NCI-H446 treated with DMSO at 0.1 percent for 48 hours (cell line): Measurements from ENCODE around the gene ARFRP1.
A peak's percentile ranks its signal among the peaks of the same experiment; 100 is the strongest.

Experiments
- DNase-seq: peaks from one replicate; lab custom pipeline; 2025; lab: John Stamatoyannopoulos, UW

The ARFRP1 gene

DNA sequence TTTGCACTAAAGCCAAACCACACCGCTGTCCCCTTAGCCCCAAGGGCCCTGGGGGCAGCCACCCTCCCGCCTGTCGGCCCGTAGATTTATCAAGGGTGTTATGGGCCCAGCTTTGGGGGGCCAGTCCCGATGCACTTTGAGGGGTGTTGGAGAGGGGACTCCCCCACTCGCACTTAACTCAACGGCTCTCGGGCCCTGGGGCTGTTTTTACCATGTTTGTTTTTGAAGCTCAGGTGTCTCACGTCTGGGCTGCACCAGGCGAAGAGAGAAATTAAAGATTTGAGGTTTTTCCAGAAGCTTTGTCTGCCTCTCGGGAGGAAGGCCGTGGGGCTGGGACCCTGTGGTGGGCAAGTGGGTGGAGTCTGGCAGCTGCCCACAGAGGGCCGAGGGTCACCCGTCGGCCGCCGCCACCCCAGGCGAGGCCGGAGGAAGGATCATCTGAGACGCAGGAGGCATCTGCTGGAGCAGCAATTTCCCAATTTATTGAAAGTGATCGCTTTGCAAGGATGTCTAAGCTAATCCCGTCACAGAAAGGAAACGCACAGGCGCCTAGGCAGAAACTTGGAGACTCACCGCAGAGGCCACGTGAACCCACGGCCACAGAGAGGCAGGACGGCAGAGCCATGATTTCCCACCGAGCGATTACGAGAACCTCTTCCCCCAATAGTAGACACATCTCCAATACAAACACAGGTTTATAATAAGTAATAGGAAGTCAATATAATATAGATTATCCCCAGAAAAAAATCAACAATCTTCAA, 35.6 kb upstream of the ARFRP1 start:
- no peak for DNase-seq

DNA sequence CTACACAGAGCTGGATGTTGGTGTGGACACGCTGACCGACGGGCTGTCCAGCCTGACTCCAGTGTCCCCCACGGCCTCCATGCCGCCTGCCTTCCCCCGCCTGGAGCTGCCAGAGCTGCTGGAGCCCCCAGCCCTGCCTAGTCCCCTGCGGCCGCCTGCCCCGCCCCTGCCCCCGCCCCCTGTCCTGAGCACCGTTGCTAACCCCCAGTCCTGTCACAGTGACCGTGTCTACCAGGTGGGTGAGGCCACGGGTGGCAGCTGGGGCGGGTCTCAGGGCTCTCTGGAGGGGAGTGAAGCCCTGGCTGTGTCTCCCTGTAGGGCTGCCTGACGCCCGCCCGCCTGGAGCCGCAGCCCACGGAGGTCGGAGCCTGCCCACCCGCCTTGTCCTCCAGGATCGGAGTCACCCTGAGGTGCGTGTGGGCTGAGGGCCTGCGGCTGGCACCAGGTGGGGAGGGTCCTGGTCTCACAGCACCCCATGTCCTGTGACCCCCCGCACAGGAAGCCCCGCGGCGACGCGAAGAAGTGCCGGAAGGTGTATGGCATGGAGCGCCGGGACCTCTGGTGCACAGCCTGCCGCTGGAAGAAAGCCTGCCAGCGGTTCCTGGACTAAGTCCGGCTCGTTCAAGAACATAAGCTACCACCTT, 34.7 kb upstream of the ARFRP1 start:
- DNase-seq: no peak

DNA sequence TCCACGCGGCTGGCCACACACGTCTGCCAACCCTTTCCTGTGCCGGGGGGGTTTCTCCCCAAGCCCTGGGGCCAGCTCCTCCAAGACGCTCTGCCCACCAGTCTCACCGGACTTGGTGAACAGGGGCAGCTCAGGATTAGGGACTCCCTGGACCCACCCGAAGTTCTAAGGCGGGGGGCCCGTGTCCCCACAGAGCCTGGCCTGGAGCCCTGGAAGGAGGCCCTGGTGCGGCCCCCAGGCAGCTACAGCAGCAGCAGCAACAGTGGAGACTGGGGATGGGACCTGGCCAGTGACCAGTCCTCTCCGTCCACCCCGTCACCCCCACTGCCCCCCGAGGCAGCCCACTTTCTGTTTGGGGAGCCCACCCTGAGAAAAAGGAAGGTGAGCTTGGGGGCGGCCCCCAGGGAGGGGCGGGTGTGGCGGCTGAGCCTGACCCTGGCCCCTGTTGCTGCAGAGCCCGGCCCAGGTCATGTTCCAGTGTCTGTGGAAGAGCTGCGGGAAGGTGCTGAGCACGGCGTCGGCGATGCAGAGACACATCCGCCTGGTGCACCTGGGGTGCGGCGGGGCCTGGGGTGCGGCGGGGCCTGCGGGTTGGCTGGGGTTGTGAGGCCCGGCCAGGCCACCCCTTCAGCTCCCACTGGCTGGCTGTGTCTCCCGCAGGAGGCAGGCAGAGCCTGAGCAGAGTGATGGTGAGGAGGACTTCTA, 34.1 kb upstream of the ARFRP1 start:
- no peak for DNase-seq

DNA sequence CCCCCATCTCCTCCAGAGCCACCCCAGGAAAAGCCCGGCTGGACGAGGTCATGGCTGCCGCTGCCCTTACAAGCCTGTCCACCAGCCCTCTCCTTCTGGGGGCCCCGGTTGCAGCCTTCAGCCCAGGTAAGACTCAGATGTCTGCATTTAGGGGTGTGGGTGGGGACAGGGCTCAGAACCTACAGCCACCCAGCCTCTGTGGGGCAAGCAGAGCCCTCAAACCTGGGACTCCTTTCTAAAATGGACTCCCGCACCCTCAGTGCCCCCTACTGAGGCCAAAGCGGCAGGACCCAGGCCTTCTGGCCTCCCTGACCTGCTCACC, 33.5 kb upstream of the ARFRP1 start:
- no peak for DNase-seq

DNA sequence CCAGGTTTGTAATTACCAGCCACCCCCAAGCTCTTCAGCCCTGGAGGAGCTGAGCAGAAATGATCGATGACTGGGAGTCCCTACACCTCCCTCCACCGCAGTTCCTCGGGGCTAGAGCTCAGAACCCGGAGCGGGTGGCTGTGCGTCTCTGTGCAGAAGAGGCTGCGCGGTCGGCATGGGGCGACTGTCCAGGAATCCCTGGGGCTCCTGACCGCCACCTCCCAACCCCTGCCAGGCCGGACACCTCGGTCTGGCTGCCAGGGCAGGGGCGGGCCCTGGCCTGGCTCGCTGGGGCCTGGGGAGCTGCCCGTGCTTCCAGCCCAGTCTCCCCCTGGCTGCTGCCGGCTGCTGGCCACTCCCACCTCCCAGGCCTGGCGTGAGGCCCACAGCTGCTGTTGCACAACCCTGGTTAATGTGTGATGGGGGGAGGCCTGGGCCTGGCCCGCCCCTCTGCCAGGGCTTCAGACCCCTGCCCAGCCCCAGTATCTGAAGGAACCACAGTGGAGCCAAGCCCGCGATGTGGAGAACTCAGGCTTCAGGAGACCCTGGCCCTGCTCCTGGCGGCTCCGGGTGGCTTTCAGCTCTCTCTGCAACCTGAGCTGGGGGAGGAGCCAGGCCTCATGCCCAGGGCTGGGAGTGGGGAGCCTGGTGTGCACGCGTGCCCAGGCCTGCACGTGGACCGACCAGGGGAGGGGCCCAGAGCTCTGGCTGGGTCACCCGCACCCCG, 33.0 kb upstream of the ARFRP1 start:
- peak; percentile 80 for DNase-seq

DNA sequence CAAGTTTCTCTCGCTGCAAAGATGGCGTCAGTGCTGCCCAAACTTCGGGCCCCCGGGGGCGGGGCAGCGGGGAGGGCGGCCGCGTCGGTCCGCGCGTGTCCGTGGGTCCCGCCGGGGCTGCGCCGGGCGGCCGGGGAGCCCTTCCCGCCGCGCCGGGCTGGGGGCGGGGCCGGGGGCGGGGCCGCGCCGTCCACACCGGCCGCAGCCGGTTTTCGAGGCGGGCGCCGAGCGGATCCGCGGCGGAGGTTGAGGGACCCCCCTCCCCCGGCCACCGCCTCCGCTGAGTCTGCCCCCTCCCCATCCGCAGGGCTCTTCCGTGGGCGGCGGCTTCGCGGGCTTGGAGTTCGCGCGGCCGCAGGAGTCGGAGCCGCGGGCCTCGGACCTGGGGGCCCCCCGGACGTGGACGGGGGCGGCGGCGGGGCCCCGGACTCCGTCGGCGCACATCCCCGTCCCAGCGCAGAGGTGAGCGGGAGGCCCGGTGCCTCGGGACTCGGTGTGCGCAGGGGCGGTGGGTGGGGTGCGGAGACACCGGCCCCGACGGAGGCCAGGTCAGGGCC, 32.4 kb upstream of the ARFRP1 start:
- DNase-seq: no peak

DNA sequence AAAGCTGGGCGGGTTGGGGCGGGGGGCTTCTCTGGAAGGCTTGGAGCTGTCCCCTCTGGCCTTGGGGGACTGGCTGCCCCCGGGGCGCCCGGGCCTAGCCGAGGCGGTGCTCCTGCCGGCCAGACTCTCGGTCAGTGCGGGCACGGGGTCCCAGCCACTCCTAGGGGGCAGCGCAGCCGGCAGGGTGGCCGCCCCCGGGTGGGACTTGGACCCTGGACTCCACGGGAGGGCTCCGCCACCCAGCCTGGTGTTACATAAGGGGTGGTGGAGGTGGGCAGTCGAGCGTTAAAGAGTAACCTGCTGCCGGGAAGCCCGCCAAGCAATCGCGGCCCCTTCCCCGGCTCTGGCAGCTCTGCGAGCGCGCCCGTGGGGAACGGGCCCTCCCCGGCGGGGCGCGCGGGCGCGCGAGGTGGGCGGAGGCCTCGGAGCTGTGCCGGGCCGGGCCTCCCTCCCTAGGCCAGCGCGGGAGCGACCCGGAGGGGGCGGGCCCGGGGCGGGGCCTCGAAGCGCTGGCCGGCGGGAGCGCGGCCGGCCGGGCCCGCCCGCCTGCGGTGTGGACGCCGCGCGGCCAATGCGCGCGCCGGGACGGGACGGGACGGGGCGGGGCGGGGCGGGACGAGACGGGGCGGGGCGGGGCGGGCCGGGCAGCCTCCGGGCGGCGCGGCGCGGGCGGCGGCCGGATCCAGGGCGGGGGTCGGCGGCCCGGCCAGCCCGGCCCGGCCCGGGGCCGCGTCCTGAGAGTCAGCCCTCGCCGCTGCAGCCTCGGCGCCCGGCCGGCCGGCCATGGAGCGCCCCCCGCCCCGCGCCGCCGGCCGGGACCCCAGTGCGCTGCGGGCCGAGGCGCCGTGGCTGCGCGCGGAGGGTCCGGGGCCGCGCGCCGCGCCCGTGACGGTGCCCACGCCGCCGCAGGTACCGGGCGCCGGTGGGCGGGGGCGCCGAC, 31.6 kb upstream of the ARFRP1 start, which contains the start of gene SLC2A4RG:
TSS of gene SLC2A4RG (plus strand) at position 647 of the 940 bp plus-strand sequence. CDS start at position 784, 137 bp downstream.
- peak; percentile 53 for DNase-seq

DNA sequence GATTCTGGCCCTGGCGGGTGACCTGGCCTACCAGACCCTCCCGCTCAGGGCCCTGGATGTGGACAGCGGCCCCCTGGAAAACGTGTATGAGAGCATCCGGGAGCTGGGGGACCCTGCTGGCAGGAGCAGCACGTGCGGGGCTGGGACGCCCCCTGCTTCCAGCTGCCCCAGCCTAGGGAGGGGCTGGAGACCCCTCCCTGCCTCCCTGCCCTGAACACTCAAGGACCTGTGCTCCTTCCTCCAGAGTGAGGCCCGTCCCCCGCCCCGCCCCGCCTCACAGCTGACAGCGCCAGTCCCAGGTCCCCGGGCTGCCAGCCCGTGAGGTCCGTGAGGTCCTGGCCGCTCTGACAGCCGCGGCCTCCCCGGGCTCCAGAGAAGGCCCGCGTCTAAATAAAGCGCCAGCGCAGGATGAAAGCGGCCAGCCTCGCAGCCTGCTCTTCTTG, 30.9 kb upstream of the ARFRP1 start:
- DNase-seq: no peak

DNA sequence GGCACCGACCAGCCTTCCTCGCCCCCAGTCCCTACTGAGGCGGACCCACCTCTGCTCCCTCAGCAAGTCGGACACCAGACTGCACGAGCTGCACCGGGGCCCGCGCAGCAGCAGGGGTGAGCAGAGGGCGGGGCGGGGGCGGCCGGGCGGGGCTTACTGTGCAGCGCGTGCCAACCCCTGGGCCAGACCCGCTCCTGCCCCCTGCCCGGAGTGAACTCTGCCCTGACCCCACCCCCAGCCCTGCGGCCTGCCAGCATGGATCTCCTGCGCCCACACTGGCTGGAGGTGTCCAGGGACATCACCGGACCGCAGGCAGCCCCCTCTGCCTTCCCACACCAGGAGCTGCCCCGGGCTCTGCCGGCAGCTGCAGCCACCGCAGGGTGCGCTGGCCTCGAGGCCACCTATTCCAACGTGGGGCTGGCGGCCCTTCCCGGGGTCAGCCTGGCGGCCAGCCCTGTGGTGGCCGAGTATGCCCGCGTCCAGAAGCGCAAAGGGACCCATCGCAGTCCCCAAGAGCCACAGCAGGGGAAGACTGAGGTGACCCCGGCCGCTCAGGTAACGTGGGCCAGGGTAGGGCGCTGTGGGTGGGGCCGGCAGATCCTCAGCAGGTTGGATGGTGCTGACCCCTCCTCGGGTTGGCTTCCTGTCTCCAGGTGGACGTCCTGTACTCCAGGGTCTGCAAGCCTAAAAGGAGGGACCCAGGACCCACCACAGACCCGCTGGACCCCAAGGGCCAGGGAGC, 30.3 kb upstream of the ARFRP1 start:
- DNase-seq: no peak

DNA sequence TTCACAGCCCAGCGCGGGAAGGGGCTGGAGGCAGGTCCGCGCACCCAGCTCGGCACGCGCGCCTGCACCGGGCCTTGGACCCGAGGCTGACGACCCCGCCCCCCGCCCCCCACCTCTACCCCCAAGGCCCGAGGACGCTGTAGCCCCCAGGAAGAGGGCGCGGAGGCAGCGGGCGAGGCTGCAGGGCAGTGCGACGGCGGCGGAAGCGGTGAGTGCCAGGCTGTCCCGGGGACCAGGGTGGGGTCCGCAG, 29.8 kb upstream of the ARFRP1 start:
- DNase-seq: no peak

DNA sequence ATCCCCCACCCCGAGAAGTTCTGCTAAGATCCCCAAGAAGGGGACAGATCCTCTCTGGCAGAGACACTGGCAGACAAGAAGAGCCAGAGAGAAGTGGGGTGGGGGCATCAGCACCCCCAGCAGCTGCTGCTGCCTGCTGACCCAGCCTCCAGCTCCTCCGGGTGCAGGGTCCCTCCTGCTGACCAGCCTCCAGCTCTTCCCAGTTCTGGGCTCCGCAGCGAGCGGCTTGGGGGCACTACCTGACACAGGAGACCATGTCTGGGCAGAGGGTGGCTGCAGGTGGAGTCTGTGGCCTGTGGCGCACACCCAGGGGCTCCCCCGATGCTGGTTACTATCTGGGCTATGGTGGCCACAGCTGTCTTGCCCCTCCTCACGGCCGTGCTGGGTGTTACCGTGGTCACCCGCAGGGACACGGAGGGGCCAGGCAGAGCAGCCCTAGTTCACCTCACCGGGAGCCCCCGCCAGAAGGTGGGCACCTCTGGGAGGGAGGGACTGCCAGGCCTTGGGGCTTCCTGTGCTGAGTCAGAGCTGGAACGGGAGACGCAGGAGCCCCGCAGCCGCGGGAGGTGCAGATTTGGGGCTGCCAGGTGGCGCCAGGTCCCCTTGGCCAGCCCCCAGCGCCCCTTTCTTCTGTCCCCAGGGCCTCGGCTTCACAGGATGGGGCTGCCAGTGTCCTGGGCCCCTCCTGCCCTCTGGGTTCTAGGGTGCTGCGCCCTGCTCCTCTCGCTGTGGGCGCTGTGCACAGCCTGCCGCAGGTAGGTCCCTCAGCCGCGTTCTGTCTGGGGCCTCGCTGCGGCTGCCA, 29.3 kb upstream of the ARFRP1 start:
- DNase-seq: no peak

DNA sequence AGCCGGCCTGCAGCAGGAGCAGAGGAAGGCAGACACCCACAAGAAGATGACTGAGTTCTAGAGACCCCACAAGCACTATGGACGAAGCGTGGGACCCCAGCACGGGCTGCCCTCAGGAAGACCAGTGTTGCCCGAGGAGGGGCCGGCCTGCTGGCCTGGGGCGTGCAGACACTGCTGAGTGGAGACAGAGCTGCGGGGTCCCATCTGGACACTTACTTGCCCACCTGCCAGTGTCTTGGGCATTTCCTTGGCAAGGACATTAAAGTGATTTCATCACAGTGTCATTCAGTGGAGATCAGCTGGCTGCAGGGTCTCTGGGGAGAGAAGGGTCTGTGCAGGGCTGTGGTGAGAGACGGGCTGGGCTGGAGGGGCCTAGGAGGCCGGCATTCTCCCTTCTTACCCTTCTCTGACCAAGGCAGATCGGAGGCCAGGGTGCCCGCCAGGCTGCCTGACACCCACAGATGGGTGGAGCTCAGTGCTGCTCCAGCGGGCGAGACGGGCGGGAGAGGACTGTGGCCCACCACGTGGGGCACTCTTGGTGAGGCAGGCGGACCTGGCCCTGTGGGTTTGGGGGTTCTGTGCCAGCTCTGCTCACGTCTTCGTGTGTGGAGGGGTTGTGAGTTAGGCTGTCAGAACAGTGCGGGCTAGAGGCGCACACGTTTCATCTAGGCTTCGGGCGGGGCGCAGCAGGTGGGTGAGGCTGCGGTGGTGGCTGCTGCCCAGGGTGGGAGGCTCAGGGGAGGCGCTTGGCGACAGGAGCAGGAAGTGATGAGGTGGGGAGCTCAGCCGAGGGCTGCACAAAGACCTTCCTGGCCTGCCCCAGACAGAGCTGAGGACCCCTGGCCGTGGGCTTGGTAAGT, 28.3 kb upstream of the ARFRP1 start, which contains the start of gene LIME1:
TSS of gene LIME1 (plus strand) at position 806 of the 860 bp plus-strand sequence. CDS start 886 bp downstream, outside the sequence.
- DNase-seq: no peak

DNA sequence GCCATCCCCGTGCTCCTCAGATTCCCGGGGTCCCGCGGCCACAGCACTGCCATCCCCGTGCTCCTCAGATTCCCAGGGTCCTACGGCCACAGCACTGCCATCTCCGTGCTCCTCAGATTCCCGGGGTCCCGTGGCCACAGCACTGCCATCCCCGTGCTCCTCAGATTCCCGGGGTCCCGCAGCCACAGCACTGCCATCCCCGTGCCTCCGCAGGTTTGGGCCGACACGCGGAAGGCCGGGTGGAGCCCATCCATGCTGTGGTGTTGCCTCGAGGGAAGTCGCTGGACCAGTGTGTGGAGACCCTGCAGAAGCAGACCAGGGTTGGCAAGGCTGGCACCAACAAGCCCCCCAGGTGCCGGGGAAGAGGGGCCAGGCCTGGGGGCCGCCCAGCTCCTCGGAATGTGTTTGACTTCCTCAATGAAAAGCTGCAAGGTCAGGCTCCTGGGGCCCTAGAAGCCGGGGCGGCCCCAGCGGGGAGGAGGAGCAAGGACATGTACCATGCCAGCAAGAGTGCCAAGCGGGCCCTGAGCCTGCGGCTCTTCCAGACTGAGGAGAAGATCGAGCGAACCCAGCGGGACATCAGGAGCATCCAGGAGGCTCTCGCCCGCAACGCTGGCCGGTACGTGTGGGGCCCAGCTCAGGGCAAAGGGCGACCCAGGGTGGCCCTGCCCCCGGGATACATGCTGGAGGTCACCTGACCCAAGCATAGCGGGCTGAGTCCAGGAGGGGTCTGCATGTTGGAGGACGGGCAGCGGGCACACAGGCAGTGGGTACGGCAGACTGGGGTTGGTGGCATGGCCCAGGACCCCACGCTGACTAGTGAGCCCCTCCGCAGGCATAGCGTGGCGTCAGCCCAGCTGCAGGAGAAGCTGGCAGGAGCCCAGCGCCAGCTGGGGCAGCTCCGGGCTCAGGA, 27.4 kb upstream of the ARFRP1 start:
- no peak for DNase-seq

DNA sequence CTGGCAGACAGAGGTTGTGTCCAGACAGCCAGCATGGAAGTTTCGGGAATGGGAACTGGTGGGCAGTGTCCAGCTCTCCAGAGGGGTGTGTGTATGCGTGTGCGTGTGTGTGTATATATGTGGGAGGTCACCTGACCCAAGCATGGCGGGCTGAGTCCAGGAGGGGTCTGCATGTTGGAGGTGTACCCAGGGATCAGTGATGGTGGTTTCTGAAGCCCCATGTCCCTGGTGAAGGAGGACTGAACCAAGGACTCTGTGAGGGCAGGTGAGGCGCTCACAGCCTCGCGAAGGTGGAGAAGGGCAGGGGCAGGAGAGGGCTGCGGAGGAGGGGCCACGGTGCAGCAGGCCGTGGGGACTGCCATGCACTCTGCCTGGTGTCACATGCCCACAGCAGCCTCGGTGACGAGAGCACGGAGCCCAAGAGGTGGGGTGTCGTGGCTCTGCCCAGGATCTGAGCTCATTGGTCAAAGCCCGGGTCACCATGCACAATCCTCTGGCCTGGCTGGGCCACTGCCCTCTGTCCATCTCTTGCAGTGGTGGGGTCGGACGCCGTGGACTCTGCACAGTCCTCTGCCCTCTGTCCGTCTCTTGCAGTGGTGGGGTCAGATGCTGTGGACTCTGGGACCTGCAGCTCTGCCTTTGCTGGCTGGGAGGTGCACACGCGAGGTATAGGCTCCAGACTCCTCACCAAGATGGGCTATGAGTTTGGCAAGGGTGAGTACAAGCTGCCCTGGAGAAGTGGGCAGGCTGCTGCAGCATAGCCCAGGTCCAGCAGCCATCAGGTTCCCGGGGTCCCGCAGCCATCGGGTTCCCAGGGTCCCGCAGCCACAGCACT, 26.6 kb upstream of the ARFRP1 start:
- no peak for DNase-seq

DNA sequence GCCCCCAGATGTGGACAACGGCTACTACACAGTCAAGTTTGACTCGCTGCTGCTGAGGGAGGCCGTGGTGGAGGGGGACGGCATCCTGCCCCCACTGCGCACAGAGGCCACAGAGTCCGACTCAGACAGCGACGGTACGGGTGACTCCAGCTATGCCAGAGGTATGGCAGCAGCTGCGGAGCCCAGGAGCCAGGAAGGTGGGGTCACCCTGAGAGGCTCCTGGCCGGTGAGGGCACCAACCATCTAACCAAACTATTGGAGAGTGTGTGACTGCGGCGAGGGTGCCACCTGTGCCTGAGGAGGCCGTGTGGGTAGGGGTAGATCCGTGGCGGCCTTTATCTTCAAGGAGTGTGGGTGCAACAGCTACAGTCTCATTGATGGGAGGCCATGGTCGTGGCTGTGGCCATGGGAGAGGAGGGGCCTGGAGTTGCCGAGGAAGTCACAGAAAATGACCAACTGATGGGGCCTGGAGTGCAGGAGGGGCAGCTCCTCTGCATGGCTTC, 25.9 kb upstream of the ARFRP1 start:
- no peak for DNase-seq

DNA sequence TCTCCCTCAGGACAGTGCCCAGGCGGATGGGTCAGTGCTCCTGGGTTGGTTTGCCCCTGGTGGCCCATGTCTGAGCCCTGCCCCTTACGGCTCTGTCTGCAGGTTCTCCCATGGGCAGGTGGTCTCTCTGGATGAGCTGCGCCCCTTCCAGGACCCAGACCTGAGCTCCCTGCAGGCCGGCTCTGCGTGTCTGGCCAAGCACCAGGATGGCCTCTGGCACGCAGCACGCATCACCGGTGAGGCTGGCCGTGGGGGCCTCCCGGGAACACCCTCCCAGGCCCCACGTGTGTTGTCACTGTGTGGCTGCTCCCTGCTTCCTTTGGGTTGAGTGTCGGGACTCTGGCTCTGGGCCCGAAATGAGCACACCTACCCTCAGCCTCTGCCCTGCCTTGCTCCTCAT, 25.3 kb upstream of the ARFRP1 start:
- no peak for DNase-seq
